GM23338 (cell line): ENCODE results near the gene YBEY. TPM values are rescaled to one million over a fixed set of nuclear protein-coding genes. Genes with fewer than 3 reads are reported as not detected.

Source experiments
- ATAC-seq: fragments of 200-7000 bp; cut with Tn5 transposase; 3 replicates; pipeline ENCODE4 v1.9.1; 2020
- DNase-seq: peaks from one replicate; pipeline ENCODE4 v3.0.0-alpha.2; 2015; ENCODE audit warnings: low spot score
- H2AFZ ChIP-seq: fragments of 200-600 bp; sonication (generic); 2 replicates; pipeline ENCODE4 v1.8.0; 2016; ENCODE audit warnings: antibody characterized with exemption, mild to moderate bottlenecking, moderate library complexity
- H3F3A ChIP-seq: fragments of 200-600 bp; sonication (generic); replicated peaks from 2 replicates; pipeline ENCODE4 v1.8.0; 2017; ENCODE audit warnings: antibody characterized with exemption, mixed run types, low read depth
- H3K27ac ChIP-seq: fragments of 200-600 bp; sonication (generic); 2 replicates; pipeline ENCODE4 v1.6.1; 2016; ENCODE audit warnings: low read depth
- H3K27me3 ChIP-seq: fragments of 200-600 bp; sonication (generic); 2 replicates; pipeline ENCODE4 v1.8.0; 2016; ENCODE audit warnings: mild to moderate bottlenecking, mixed run types, moderate library complexity; ENCODE audit not compliant: insufficient read depth
- H3K36me3 ChIP-seq: fragments of 200-600 bp; sonication (generic); 2 replicates; pipeline ENCODE4 v1.8.0; 2016; ENCODE audit warnings: mild to moderate bottlenecking; ENCODE audit not compliant: insufficient read depth
- H3K4me1 ChIP-seq: fragments of 200-600 bp; sonication (generic); 2 replicates; pipeline ENCODE4 v1.8.0; 2016; ENCODE audit warnings: mild to moderate bottlenecking, moderate library complexity; ENCODE audit not compliant: insufficient read depth
- H3K4me2 ChIP-seq: fragments of 200-600 bp; sonication (generic); 2 replicates; pipeline ENCODE4 v1.7.1; 2017; ENCODE audit warnings: mixed run types
- H3K4me3 ChIP-seq: fragments of 200-600 bp; sonication (generic); 2 replicates; pipeline ENCODE4 v1.6.1; 2016; ENCODE audit warnings: mixed run types
- H3K79me2 ChIP-seq: fragments of 200-600 bp; sonication (generic); replicated peaks from 2 replicates; pipeline ENCODE4 v1.8.0; 2017; ENCODE audit warnings: mild to moderate bottlenecking; ENCODE audit not compliant: insufficient read depth
- H3K9me2 ChIP-seq: fragments of 200-600 bp; sonication (generic); 2 replicates; pipeline ENCODE4 v1.8.0; 2017; ENCODE audit not compliant: insufficient read depth
- H4K20me1 ChIP-seq: fragments of 200-600 bp; sonication (generic); replicated peaks from 2 replicates; pipeline ENCODE4 v1.8.0; 2017; ENCODE audit warnings: mild to moderate bottlenecking; ENCODE audit not compliant: insufficient read depth
- H3K27ac Mint-ChIP-seq: 2 replicates; pipeline ENCODE4 v1.8.0; 2020; ENCODE audit warnings: inconsistent platforms, mild to moderate bottlenecking, moderate library complexity, mixed read lengths
- H3K27me3 Mint-ChIP-seq: 3 replicates; pipeline ENCODE4 v1.8.0; 2022; ENCODE audit warnings: low read depth, mild to moderate bottlenecking, moderate library complexity, mixed read lengths, inconsistent platforms; ENCODE audit not compliant: insufficient read depth, poor library complexity
- H3K36me3 Mint-ChIP-seq: 3 replicates; pipeline ENCODE4 v1.8.0; 2021; ENCODE audit warnings: low read depth, mild to moderate bottlenecking, inconsistent platforms, moderate library complexity, mixed read lengths
- H3K4me1 Mint-ChIP-seq: 3 replicates; pipeline ENCODE4 v1.8.0; 2020; ENCODE audit warnings: mild to moderate bottlenecking, inconsistent platforms, mixed read lengths
- H3K4me3 Mint-ChIP-seq: 3 replicates; pipeline ENCODE4 v1.8.0; 2021; ENCODE audit warnings: moderate library complexity, mild to moderate bottlenecking, inconsistent platforms, mixed read lengths
- H3K9me3 Mint-ChIP-seq: 3 replicates; pipeline ENCODE4 v1.8.0; 2020; ENCODE audit warnings: moderate library complexity, mild to moderate bottlenecking, inconsistent platforms, mixed read lengths
- CREB1 ChIP-seq: fragments of 250-450 bp; sonication (Bioruptor Pico); IDR thresholded peaks from 2 replicates; pipeline ENCODE4 v1.5.0; 2020; ENCODE audit warnings: low read depth, mild to moderate bottlenecking, moderate library complexity
- EZH2 ChIP-seq: fragments of 200-600 bp; sonication (generic); IDR thresholded peaks from one replicate; pipeline ENCODE4 v1.8.0; 2017; ENCODE audit warnings: antibody characterized with exemption, mild to moderate bottlenecking, low read depth; ENCODE audit not compliant: unreplicated experiment
- EZH2phosphoT487 ChIP-seq: fragments of 200-600 bp; sonication (generic); IDR thresholded peaks from one replicate; pipeline ENCODE4 v1.8.1; 2018; ENCODE audit warnings: antibody characterized with exemption; ENCODE audit not compliant: unreplicated experiment
- JUNB ChIP-seq: IDR thresholded peaks from one replicate; pipeline ENCODE4 v1.6.1; 2016; ENCODE audit warnings: antibody characterized with exemption; ENCODE audit not compliant: unreplicated experiment
- NANOG ChIP-seq: IDR thresholded peaks from 2 replicates; pipeline ENCODE4 v1.6.1; 2016; ENCODE audit warnings: antibody characterized with exemption, borderline replicate concordance
- REST ChIP-seq: IDR thresholded peaks from one replicate; pipeline ENCODE4 v1.6.1; 2018; ENCODE audit warnings: antibody characterized with exemption; ENCODE audit not compliant: unreplicated experiment
- STAT1 ChIP-seq: IDR thresholded peaks from one replicate; pipeline ENCODE4 v1.6.1; 2016; ENCODE audit warnings: antibody characterized with exemption; ENCODE audit not compliant: unreplicated experiment
- ZNF114 ChIP-seq: fragments of 250-450 bp; sonication (Bioruptor Pico); IDR thresholded peaks from 2 replicates; pipeline ENCODE4 v1.5.0; 2020; ENCODE audit warnings: mild to moderate bottlenecking, moderate library complexity
- ZNF331 ChIP-seq: fragments of 250-450 bp; sonication (Bioruptor Pico); IDR thresholded peaks from 2 replicates; pipeline ENCODE4 v1.5.0; 2020; ENCODE audit warnings: low read depth, mild to moderate bottlenecking, moderate library complexity
- polyA plus RNA-seq: library from polyadenylated mRNA; unstranded; fragments of >200 nt; fragmentation: Nextera tagmentation; extraction: Ambion mirVana; gene quantifications from 2 replicates; pipeline ENCODE4 v1.2.1, GENCODE V29; 2016
- total RNA-seq: library from RNA; depleted of rRNA; stranded (reverse); fragments of >200 nt; shearing (Covaris generic); gene quantifications from 2 replicates; pipeline ENCODE4 v1.2.3, GENCODE V29; 2014
- TF ChIP-seq, protein P1 (sequence below): IDR thresholded peaks from 2 replicates; pipeline ENCODE4 v1.6.1; 2016; ENCODE audit warnings: antibody characterized with exemption
- TF ChIP-seq, protein P2 (sequence below), 2 experiments: fragments of 200-600 bp in 1 of 2; sonication (generic) in 1 of 2; conservative IDR thresholded peaks; 2 replicates each; pipeline versions ENCODE4 v1.5.1 to v1.6.1; 2016 to 2017; ENCODE audit warnings: antibody characterized with exemption in 2 of 2, low read depth in 2 of 2, mild to moderate bottlenecking in 2 of 2, moderate library complexity in 1 of 2

YBEY gene
- total and polyA plus RNA-seq, 2 experiments from 2014 or later, result 28.1 to 31.8 TPM

DNA sequence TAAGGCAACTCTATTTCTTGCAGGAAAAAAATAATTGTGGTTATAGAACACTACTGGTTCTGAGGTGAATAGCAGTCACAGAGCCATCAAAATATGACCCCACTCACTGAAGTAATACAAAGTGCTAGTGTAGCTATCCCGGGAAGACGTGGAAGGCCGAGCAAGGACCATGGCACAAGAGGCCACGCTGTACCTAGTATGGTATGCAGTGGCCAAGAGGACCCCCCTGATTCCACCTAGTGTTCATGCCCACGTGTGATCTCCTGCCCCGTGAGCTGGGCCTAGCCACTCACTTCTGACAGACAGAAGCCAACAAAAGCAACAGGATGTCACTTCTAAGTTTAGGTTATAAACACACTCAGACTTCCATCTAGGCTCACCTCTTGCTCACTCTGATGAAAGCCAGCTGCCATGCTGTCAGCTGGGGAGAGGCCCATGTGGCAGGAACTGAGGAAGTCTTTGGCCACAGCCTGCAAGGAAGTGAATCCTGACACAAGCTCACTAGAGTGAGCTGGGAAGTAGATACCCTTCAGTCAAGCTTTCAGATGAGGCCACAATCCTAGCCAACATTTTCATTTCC, 35.9 kb upstream of the YBEY start (continued):
- TF ChIP-seq, protein P1, sequence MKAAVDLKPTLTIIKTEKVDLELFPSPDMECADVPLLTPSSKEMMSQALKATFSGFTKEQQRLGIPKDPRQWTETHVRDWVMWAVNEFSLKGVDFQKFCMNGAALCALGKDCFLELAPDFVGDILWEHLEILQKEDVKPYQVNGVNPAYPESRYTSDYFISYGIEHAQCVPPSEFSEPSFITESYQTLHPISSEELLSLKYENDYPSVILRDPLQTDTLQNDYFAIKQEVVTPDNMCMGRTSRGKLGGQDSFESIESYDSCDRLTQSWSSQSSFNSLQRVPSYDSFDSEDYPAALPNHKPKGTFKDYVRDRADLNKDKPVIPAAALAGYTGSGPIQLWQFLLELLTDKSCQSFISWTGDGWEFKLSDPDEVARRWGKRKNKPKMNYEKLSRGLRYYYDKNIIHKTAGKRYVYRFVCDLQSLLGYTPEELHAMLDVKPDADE, result no peak
- TF ChIP-seq ZNF331 (CRISPR knock-in tag) (no peak), REST (no peak), STAT1 (no peak), CREB1 (CRISPR knock-in tag) (no peak), EZH2 (no peak), ZNF114 (no peak)
- TF ChIP-seq, protein P2, sequence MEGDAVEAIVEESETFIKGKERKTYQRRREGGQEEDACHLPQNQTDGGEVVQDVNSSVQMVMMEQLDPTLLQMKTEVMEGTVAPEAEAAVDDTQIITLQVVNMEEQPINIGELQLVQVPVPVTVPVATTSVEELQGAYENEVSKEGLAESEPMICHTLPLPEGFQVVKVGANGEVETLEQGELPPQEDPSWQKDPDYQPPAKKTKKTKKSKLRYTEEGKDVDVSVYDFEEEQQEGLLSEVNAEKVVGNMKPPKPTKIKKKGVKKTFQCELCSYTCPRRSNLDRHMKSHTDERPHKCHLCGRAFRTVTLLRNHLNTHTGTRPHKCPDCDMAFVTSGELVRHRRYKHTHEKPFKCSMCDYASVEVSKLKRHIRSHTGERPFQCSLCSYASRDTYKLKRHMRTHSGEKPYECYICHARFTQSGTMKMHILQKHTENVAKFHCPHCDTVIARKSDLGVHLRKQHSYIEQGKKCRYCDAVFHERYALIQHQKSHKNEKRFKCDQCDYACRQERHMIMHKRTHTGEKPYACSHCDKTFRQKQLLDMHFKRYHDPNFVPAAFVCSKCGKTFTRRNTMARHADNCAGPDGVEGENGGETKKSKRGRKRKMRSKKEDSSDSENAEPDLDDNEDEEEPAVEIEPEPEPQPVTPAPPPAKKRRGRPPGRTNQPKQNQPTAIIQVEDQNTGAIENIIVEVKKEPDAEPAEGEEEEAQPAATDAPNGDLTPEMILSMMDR (conservative IDR thresholded peaks at IDR 0.05; ENCODE audit: low read depth in 2 of 2), result no peak

DNA sequence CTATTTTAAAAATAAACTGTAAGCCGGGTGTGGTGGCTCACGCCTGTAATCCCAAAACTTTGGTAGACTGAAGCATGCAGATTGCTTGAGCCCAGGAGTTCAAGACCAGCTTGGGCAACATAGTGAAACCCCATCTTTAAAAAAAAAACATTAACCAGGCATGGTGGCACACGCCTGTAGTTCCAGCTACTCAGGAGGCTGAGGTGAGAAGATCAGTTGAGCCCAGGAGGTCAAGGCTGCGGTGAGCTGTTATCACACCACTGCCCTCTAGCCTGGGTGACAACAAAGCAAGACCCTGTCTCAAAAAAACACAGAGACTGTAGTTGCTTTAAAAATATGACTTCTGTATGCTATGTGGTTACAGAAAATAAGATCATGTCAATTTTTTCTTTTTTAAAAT, 33.3 kb upstream of the YBEY start:
- Mint-ChIP-seq H3K36me3 (peaks cover 90% of the 10 kb centered on the region), H3K4me1 (no peaks in the 10 kb centered on the region), H3K27me3 (peaks cover 2% of the 10 kb centered on the region), H3K27ac (no peak overlapping the region), H3K4me3 (no peak overlapping the region), H3K9me3 (no peaks in the 10 kb centered on the region; the same call in 2 of the 3 replicates)
- TF ChIP-seq JUNB, result no peak
- TF ChIP-seq EZH2phosphoT487, result no peak
- TF ChIP-seq, protein P2 (conservative IDR thresholded peaks at IDR 0.05; ENCODE audit: low read depth in 2 of 2), result no peak
- TF ChIP-seq NANOG, result no peak
- no peak for TF ChIP-seq REST
- no peak for TF ChIP-seq CREB1 (CRISPR knock-in tag)
- TF ChIP-seq ZNF331 (CRISPR knock-in tag), result no peak
- TF ChIP-seq STAT1, result no peak
- Histone ChIP-seq H3K27me3 (no peaks in the 10 kb centered on the region), H3K4me3 (no peak overlapping the region), H2AFZ (no peak overlapping the region), H3K27ac (no peak overlapping the region), H3F3A (peaks cover 4% of the 10 kb centered on the region; the same call in 1 of the 2 replicates), H3K36me3 (peaks cover 45% of the 10 kb centered on the region), H3K79me2 (no peaks in the 10 kb centered on the region), H3K4me1 (no peaks in the 10 kb centered on the region), H3K9me2 (no peaks in the 10 kb centered on the region), H4K20me1 (peaks cover 5% of the 10 kb centered on the region), H3K4me2 (no peak overlapping the region)
- ATAC-seq (no peak), DNase-seq (no peak)
